ENCODE measurements around the gene MECR. TPM values are rescaled to one million over a fixed set of nuclear protein-coding genes. Genes with fewer than 3 reads are reported as not detected.

The MECR gene
- polyA plus RNA-seq, 1 donor, result 23.8 TPM

- Histone ChIP-seq H3K27me3 (ENCODE audit: control insufficient read depth, insufficient read depth, low read length) (no peaks in the 10 kb centered on the region), H3K9me3 (ENCODE audit: control insufficient read depth, low read depth, low read length) (peaks cover 4% of the 10 kb centered on the region), H3K36me3 (ENCODE audit: control insufficient read depth, insufficient read depth, low read length) (peaks cover 15% of the 10 kb centered on the region), H3K4me1 (ENCODE audit: control insufficient read depth, insufficient read depth, low read length) (peaks cover 20% of the 10 kb centered on the region), H3K4me3 (ENCODE audit: low read length) (no peak overlapping the region), H3K27ac (ENCODE audit: low read length) (no peak overlapping the region)
- WGBS (ENCODE audit: insufficient coverage, low lambda C conversion rate), result no CpG with 5 or more reads among the region's 3 CpGs
- DNase-seq, result no peak
Observed at GRCh38 chr1:29171089-29171488, 59.6 kb downstream of the MECR start.

GRCh38 chr1:29169976-29170375 is 60.8 kb downstream of the MECR start:
- Histone ChIP-seq H3K4me3 (ENCODE audit: low read length) (no peak overlapping the region), H3K9me3 (ENCODE audit: control insufficient read depth, low read depth, low read length) (peaks cover under 1% of the 10 kb centered on the region), H3K4me1 (ENCODE audit: control insufficient read depth, insufficient read depth, low read length) (peaks cover 31% of the 10 kb centered on the region), H3K36me3 (ENCODE audit: control insufficient read depth, insufficient read depth, low read length) (peaks cover 26% of the 10 kb centered on the region), H3K27me3 (ENCODE audit: control insufficient read depth, insufficient read depth, low read length) (no peaks in the 10 kb centered on the region), H3K27ac (ENCODE audit: low read length) (no peak overlapping the region)
- WGBS (ENCODE audit: insufficient coverage, low lambda C conversion rate), result 87% methylated on average over 3 of the region's 3 CpGs
- DNase-seq, result no peak

GRCh38 chr1:29167904-29168303 is 62.8 kb downstream of the MECR start:
- no peaks in the 10 kb centered on the region for H3K27me3 ChIP-seq (ENCODE audit: control insufficient read depth, insufficient read depth, low read length)

GRCh38 chr1:29166291-29166878 is 64.3 kb downstream of the MECR start:
- H3K27ac ChIP-seq (ENCODE audit: low read length), result peak overlapping the region; percentile 79
- no peak overlapping the region for H3K4me3 ChIP-seq (ENCODE audit: low read length)
- H3K9me3 ChIP-seq (ENCODE audit: control insufficient read depth, low read depth, low read length), result no peaks in the 10 kb centered on the region
- peak; percentile 85 to 94 for DNase-seq
- no peaks in the 10 kb centered on the region for H3K27me3 ChIP-seq (ENCODE audit: control insufficient read depth, insufficient read depth, low read length)
- H3K4me1 ChIP-seq (ENCODE audit: control insufficient read depth, insufficient read depth, low read length), result peaks cover 48% of the 10 kb centered on the region
- no CpG with 5 or more reads among the region's 9 CpGs for WGBS (ENCODE audit: insufficient coverage, low lambda C conversion rate)
- peaks cover 29% of the 10 kb centered on the region for H3K36me3 ChIP-seq (ENCODE audit: control insufficient read depth, insufficient read depth, low read length)

More at GRCh38 chr1:29167904-29168303, 62.8 kb downstream of the MECR start:
- Histone ChIP-seq H3K9me3 (ENCODE audit: control insufficient read depth, low read depth, low read length) (no peaks in the 10 kb centered on the region), H3K36me3 (ENCODE audit: control insufficient read depth, insufficient read depth, low read length) (peaks cover 26% of the 10 kb centered on the region), H3K27ac (ENCODE audit: low read length) (no peak overlapping the region), H3K4me3 (ENCODE audit: low read length) (no peak overlapping the region), H3K4me1 (ENCODE audit: control insufficient read depth, insufficient read depth, low read length) (peaks cover 42% of the 10 kb centered on the region)
- DNase-seq, result no peak
- no CpG with 5 or more reads among the region's 9 CpGs for WGBS (ENCODE audit: insufficient coverage, low lambda C conversion rate)

GRCh38 chr1:29164588-29164987 is 66.1 kb downstream of the MECR start:
- Histone ChIP-seq H3K36me3 (ENCODE audit: control insufficient read depth, insufficient read depth, low read length) (peaks cover 38% of the 10 kb centered on the region), H3K27ac (ENCODE audit: low read length) (peak overlapping the region; percentile 79), H3K9me3 (ENCODE audit: control insufficient read depth, low read depth, low read length) (no peaks in the 10 kb centered on the region), H3K4me1 (ENCODE audit: control insufficient read depth, insufficient read depth, low read length) (peaks cover 47% of the 10 kb centered on the region), H3K27me3 (ENCODE audit: control insufficient read depth, insufficient read depth, low read length) (no peaks in the 10 kb centered on the region), H3K4me3 (ENCODE audit: low read length) (no peak overlapping the region)
- WGBS (ENCODE audit: insufficient coverage, low lambda C conversion rate), result no CpG with 5 or more reads among the region's 4 CpGs
- no peak for DNase-seq

GRCh38 chr1:29162476-29163138 is 68.1 kb downstream of the MECR start:
- Histone ChIP-seq H3K27ac (ENCODE audit: low read length) (peak overlapping the region; percentile 8), H3K27me3 (ENCODE audit: control insufficient read depth, insufficient read depth, low read length) (no peaks in the 10 kb centered on the region), H3K36me3 (ENCODE audit: control insufficient read depth, insufficient read depth, low read length) (peaks cover 50% of the 10 kb centered on the region), H3K4me1 (ENCODE audit: control insufficient read depth, insufficient read depth, low read length) (peaks cover 44% of the 10 kb centered on the region), H3K4me3 (ENCODE audit: low read length) (no peak overlapping the region), H3K9me3 (ENCODE audit: control insufficient read depth, low read depth, low read length) (peaks cover 19% of the 10 kb centered on the region)
- WGBS (ENCODE audit: insufficient coverage, low lambda C conversion rate), result 100% methylated on average over 1 of the region's 9 CpGs
- no peak for DNase-seq

- H3K36me3 ChIP-seq (ENCODE audit: control insufficient read depth, insufficient read depth, low read length), result peaks cover 56% of the 10 kb centered on the region
- WGBS (ENCODE audit: insufficient coverage, low lambda C conversion rate), result no CpG with 5 or more reads among the region's 4 CpGs
- H3K27ac ChIP-seq (ENCODE audit: low read length), result peak overlapping the region; percentile 8
- no peak overlapping the region for H3K4me3 ChIP-seq (ENCODE audit: low read length)
- H3K9me3 ChIP-seq (ENCODE audit: control insufficient read depth, low read depth, low read length), result peaks cover 23% of the 10 kb centered on the region
- peaks cover 45% of the 10 kb centered on the region for H3K4me1 ChIP-seq (ENCODE audit: control insufficient read depth, insufficient read depth, low read length)
- H3K27me3 ChIP-seq (ENCODE audit: control insufficient read depth, insufficient read depth, low read length), result no peaks in the 10 kb centered on the region
- DNase-seq, result no peak
Observed at GRCh38 chr1:29162025-29162424, 68.7 kb downstream of the MECR start.

GRCh38 chr1:29159773-29160172 is 71.0 kb downstream of the MECR start:
- Histone ChIP-seq H3K9me3 (ENCODE audit: control insufficient read depth, low read depth, low read length) (peaks cover 23% of the 10 kb centered on the region), H3K36me3 (ENCODE audit: control insufficient read depth, insufficient read depth, low read length) (peaks cover 53% of the 10 kb centered on the region), H3K4me1 (ENCODE audit: control insufficient read depth, insufficient read depth, low read length) (peaks cover 33% of the 10 kb centered on the region), H3K4me3 (ENCODE audit: low read length) (no peak overlapping the region), H3K27ac (ENCODE audit: low read length) (no peak overlapping the region), H3K27me3 (ENCODE audit: control insufficient read depth, insufficient read depth, low read length) (no peaks in the 10 kb centered on the region)
- WGBS (ENCODE audit: insufficient coverage, low lambda C conversion rate), result 100% methylated on average over 1 of the region's 3 CpGs
- no peak for DNase-seq

GRCh38 chr1:29157269-29157601 is 73.5 kb downstream of the MECR start:
- Histone ChIP-seq H3K27ac (ENCODE audit: low read length) (peak overlapping the region; percentile 90), H3K4me3 (ENCODE audit: low read length) (no peak overlapping the region), H3K36me3 (ENCODE audit: control insufficient read depth, insufficient read depth, low read length) (peaks cover 72% of the 10 kb centered on the region), H3K27me3 (ENCODE audit: control insufficient read depth, insufficient read depth, low read length) (no peaks in the 10 kb centered on the region), H3K9me3 (ENCODE audit: control insufficient read depth, low read depth, low read length) (peaks cover 23% of the 10 kb centered on the region), H3K4me1 (ENCODE audit: control insufficient read depth, insufficient read depth, low read length) (peaks cover 20% of the 10 kb centered on the region)
- no peak for DNase-seq
- 60% methylated on average over 2 of the region's 3 CpGs for WGBS (ENCODE audit: insufficient coverage, low lambda C conversion rate)

- Histone ChIP-seq H3K4me1 (ENCODE audit: control insufficient read depth, insufficient read depth, low read length) (peaks cover 16% of the 10 kb centered on the region), H3K36me3 (ENCODE audit: control insufficient read depth, insufficient read depth, low read length) (peaks cover 76% of the 10 kb centered on the region), H3K27ac (ENCODE audit: low read length) (peak overlapping the region; percentile 90)
Observed at GRCh38 chr1:29156543-29157268, 74.0 kb downstream of the MECR start.

More at GRCh38 chr1:29156543-29157268, 74.0 kb downstream of the MECR start:
- no peak overlapping the region for H3K4me3 ChIP-seq (ENCODE audit: low read length)
- peaks cover 23% of the 10 kb centered on the region for H3K9me3 ChIP-seq (ENCODE audit: control insufficient read depth, low read depth, low read length)
- DNase-seq, result peak; percentile 79 to 91
- WGBS (ENCODE audit: insufficient coverage, low lambda C conversion rate), result no CpG with 5 or more reads among the region's 10 CpGs
- H3K27me3 ChIP-seq (ENCODE audit: control insufficient read depth, insufficient read depth, low read length), result no peaks in the 10 kb centered on the region

Data from large intestine (tissue), 3 donors.